ENCODE measurements around the gene ERBB4.

GRCh38 chr2:212535996-212536816, 2.4 kb downstream of the ERBB4 start:
- TF ChIP-seq, protein P1, sequence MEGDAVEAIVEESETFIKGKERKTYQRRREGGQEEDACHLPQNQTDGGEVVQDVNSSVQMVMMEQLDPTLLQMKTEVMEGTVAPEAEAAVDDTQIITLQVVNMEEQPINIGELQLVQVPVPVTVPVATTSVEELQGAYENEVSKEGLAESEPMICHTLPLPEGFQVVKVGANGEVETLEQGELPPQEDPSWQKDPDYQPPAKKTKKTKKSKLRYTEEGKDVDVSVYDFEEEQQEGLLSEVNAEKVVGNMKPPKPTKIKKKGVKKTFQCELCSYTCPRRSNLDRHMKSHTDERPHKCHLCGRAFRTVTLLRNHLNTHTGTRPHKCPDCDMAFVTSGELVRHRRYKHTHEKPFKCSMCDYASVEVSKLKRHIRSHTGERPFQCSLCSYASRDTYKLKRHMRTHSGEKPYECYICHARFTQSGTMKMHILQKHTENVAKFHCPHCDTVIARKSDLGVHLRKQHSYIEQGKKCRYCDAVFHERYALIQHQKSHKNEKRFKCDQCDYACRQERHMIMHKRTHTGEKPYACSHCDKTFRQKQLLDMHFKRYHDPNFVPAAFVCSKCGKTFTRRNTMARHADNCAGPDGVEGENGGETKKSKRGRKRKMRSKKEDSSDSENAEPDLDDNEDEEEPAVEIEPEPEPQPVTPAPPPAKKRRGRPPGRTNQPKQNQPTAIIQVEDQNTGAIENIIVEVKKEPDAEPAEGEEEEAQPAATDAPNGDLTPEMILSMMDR (IDR thresholded peaks at IDR 0.05), result no peak
- no peak for TF ChIP-seq POLR2A (IDR thresholded peaks at IDR 0.05)

Measured in Peyer's patch (tissue), 4 donors.